ENCODE data around the gene LSR.
"Not testable (repeated sequence)": the region's sequence is repeated elsewhere in the genome, so short reads cannot be mapped to it uniquely, and the experiment has no call there.

LSR gene

GRCh38 chr19:35279985-35280821, 31.4 kb downstream of the LSR start:
- H3K27ac ChIP-seq, result no peak overlapping the region
- no peak for TF ChIP-seq ZFX (IDR thresholded peaks at IDR 0.05)
- TF ChIP-seq CTCF (conservative IDR thresholded peaks at IDR 0.05), result no peak

GRCh38 chr19:35281303-35281702, 32.5 kb downstream of the LSR start:
- TF ChIP-seq CTCF (conservative IDR thresholded peaks at IDR 0.05), result no peak
- no peak overlapping the region for H3K27ac ChIP-seq

GRCh38 chr19:35284153-35285094, 35.6 kb downstream of the LSR start:
- TF ChIP-seq ZFX (IDR thresholded peaks at IDR 0.05), result no peak
- TF ChIP-seq CTCF (conservative IDR thresholded peaks at IDR 0.05), result no peak

GRCh38 chr19:35285095-35285449, 36.3 kb downstream of the LSR start:
- H3K27ac ChIP-seq, result no peak overlapping the region
- TF ChIP-seq ZFX (IDR thresholded peaks at IDR 0.05) (no peak), CTCF (conservative IDR thresholded peaks at IDR 0.05) (no peak)

More at GRCh38 chr19:35284153-35285094, 35.6 kb downstream of the LSR start:
- H3K27ac ChIP-seq, result no peak overlapping the region

- H3K27ac ChIP-seq, result not testable (repeated sequence)
These were observed 36.7 kb downstream of the LSR start for GRCh38 chr19:35285465-35285864.

GRCh38 chr19:35286101-35286500, 37.3 kb downstream of the LSR start:
- H3K27ac ChIP-seq, result not testable (repeated sequence)

GRCh38 chr19:35287713-35288112, 38.9 kb downstream of the LSR start:
- H3K27ac ChIP-seq, result no peak overlapping the region
- no peak for TF ChIP-seq CTCF (conservative IDR thresholded peaks at IDR 0.05)
- TF ChIP-seq ZFX (IDR thresholded peaks at IDR 0.05), result no peak

GRCh38 chr19:35288331-35288730, 39.5 kb downstream of the LSR start:
- H3K27ac ChIP-seq, result no peak overlapping the region
- TF ChIP-seq CTCF (conservative IDR thresholded peaks at IDR 0.05) (no peak), ZFX (IDR thresholded peaks at IDR 0.05) (no peak)
